Measurements from ENCODE around the gene ATP8A2. TPM values are rescaled to one million over a fixed set of nuclear protein-coding genes. Genes with fewer than 3 reads are reported as not detected.

Gene ATP8A2
- total and polyA plus RNA-seq, 2 of the 4 experiments (the other 2 are of a cell fraction) = 0.02 to 0.18 TPM

DNA sequence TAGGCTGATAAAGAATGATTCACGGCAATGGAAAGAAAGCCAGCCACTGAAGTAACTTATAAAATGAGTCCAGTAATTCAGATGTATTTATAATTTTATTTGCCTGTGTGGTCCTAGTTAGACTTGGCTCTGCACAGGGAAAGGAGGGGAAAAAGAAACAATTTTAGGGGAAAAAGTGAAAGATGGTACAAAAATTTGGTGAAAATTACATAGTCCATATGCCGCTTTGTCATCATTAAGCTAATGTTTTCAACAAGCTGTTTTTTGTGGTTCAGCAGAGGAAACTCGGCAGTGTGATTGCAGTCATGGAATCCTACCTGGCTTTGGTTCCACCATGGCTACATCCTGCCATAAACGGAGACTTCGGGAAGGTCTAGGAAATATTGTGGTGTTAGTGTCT, 301.9 kb downstream of the ATP8A2 start:
- intact Hi-C loops (cut with micrococcal nuclease) = no loop called here
- DNase-seq = no peak
- Histone ChIP-seq H3K14ac (replicated peaks; ENCODE audit: low read depth, low read length) (no peak overlapping the region), H3K27me3 (ENCODE audit: control insufficient read depth, insufficient read depth, low read length) (no peaks in the 10 kb centered on the region), H4K91ac (ENCODE audit: insufficient read depth, low read depth, low read length) (no peak overlapping the region), H2AK9ac (replicated peaks; ENCODE audit: low read depth, low read length, poor library complexity) (no peak overlapping the region), H4K5ac (ENCODE audit: low read depth, low read length) (no peak overlapping the region), H3K79me1 (ENCODE audit: low read depth in 1 of 2, low read length in 2 of 2) (no peaks in the 10 kb centered on the region), H3K18ac (ENCODE audit: low read depth, low read length) (no peak overlapping the region), H4K20me1 (ENCODE audit: insufficient read depth, low read length) (no peaks in the 10 kb centered on the region), H3K4me2 (ENCODE audit: low read depth, low read length) (no peak overlapping the region), H2BK120ac (ENCODE audit: low read depth, low read length) (no peak overlapping the region), H3K36me3 (ENCODE audit: control insufficient read depth, insufficient read depth, low read length) (no peaks in the 10 kb centered on the region), H3K56ac (ENCODE audit: extremely low read depth, insufficient read depth, low read length) (no peak overlapping the region), H2BK20ac (ENCODE audit: low read depth, low read length) (no peak overlapping the region), H4K8ac (ENCODE audit: low read depth in 2 of 2, low read length in 2 of 2) (no peak overlapping the region), H3K4me3 (ENCODE audit: insufficient read depth, low read depth, low read length) (no peak overlapping the region), H2AK5ac (ENCODE audit: low read depth, low read length) (no peak overlapping the region), H3K9ac (ENCODE audit: low read depth, low read length) (no peak overlapping the region), H3K4me1 (ENCODE audit: control insufficient read depth, insufficient read depth, low read length) (no peaks in the 10 kb centered on the region), H3K9me1 (ENCODE audit: insufficient read depth, low read length) (no peaks in the 10 kb centered on the region), H3K23ac (ENCODE audit: low read depth, low read length) (no peak overlapping the region), H3K4ac (ENCODE audit: low read depth, low read length) (no peak overlapping the region), H3K9me3 (ENCODE audit: control insufficient read depth, insufficient read depth, low read length) (no peaks in the 10 kb centered on the region; the same call in 1 of the 2 replicates), H2BK15ac (ENCODE audit: low read depth, low read length) (no peak overlapping the region), H2AFZ (replicated peaks; ENCODE audit: low read length, poor library complexity) (no peak overlapping the region), H2BK5ac (ENCODE audit: low read depth, low read length, poor library complexity, severe bottlenecking) (no peak overlapping the region), H3K27ac (ENCODE audit: insufficient read depth, low read length) (no peak overlapping the region)
- ATAC-seq (ENCODE audit: low read depth) = no peak
- ChIA-PET CTCF (no interaction called here), POLR2A (ENCODE audit: unreplicated experiment) (no interaction called here)
- TF ChIP-seq RAD21 (IDR thresholded peaks at IDR 0.05; ENCODE audit: low read length) (no peak), SMC3 (IDR thresholded peaks at IDR 0.05; ENCODE audit: low read depth, low read length) (no peak), MAFK (IDR thresholded peaks at IDR 0.05; ENCODE audit: low read depth, low read length) (no peak), BHLHE40 (IDR thresholded peaks at IDR 0.05; ENCODE audit: low read depth, low read length) (no peak), POLR2A (IDR thresholded peaks at IDR 0.05; ENCODE audit: low read depth, low read length) (no peak), CEBPB (IDR thresholded peaks at IDR 0.05; ENCODE audit: low read depth, low read length) (no peak), FOS (IDR thresholded peaks at IDR 0.05; ENCODE audit: low read depth, low read length) (no peak), CHD1 (IDR thresholded peaks at IDR 0.05; ENCODE audit: low read depth, low read length) (no peak), MAZ (IDR thresholded peaks at IDR 0.05; ENCODE audit: borderline replicate concordance, low read depth, low read length) (no peak)
- BruUV-seq (replicated peaks) = no TSS peak
- in situ Hi-C loops (cut with MboI; ENCODE audit: low sequenced_read_pairs) = no loop called here
- no CpG with 5 or more reads among the region's 5 CpGs for WGBS, 2 experiments (ENCODE audit: extremely low coverage in 2 of 2, insufficient read length in 1 of 2)
- dilution Hi-C loops (cut with HindIII; ENCODE audit: low sequenced_read_pairs, unreplicated experiment) = no loop called here
